Measurements from ENCODE around the gene CPOX.

Gene CPOX

GRCh38 chr3:98540346-98540745 lies 53.1 kb downstream of the CPOX start:
- no peak for DNase-seq

GRCh38 chr3:98536456-98537017 lies 56.9 kb downstream of the CPOX start:
- no peak for DNase-seq

- no peak for DNase-seq
Observed at GRCh38 chr3:98534734-98535133, 58.7 kb downstream of the CPOX start.

GRCh38 chr3:98534168-98534567 lies 59.2 kb downstream of the CPOX start:
- no peak for DNase-seq

- no peak for DNase-seq
Observed at GRCh38 chr3:98532709-98533571, 60.5 kb downstream of the CPOX start.

- DNase-seq, result no peak
Observed at GRCh38 chr3:98532275-98532637, 61.2 kb downstream of the CPOX start.

- DNase-seq, result no peak
Observed at GRCh38 chr3:98531622-98532274, 61.7 kb downstream of the CPOX start, which contains the start of gene GPR15. TSS of gene GPR15 (plus strand) at chr3:98531978. CDS start at chr3:98532034, 56 bp downstream.

GRCh38 chr3:98530676-98531075 lies 62.7 kb downstream of the CPOX start:
- DNase-seq, result no peak

GRCh38 chr3:98529856-98530459 lies 63.5 kb downstream of the CPOX start:
- no peak for DNase-seq

All from right kidney (tissue), 1 donor.